ENCODE results near the gene CLIP3. TPM values are rescaled to one million over a fixed set of nuclear protein-coding genes. Genes with fewer than 3 reads are reported as not detected.

CLIP3 gene
- total and polyA plus RNA-seq, 9 of the 15 experiments (the other 6 are each of a cell fraction or from before 2014, with no cell fraction given): 0.01 to 0.50 (median 0.15) TPM; not detected in 1

DNA sequence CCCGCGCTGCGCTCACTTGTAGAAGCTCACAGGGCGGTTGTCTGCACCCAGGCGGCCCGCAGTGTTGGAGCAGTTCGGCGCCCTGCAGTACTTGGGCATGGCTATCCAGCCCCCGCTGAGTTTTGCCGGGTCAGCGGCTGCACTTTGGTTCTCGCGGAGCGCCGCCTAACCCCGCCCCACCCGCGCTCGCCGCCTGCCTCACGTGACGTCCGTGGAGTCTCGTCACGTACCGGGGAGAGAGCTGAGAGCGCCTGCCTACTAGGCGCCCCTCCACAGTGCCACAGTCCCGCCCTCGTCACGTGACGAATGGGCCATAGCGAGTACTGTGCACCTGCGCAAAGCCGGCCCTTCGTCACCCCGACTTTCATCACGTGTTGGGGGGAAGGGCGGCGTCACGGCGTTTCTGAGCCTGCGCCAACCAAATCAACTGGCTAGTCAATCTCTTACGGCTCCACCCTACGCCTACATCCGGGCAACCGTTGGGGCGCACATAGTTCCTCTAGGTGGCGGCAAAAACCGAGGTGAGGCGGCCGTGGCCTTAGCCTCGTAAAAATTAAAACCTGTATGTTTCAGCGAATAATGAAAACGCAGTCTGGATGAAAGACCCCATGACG, 21.6 kb upstream of the CLIP3 start, which contains the start of gene THAP8 (continued):
- no peak for TF ChIP-seq NCOA2 (IDR thresholded peaks at IDR 0.05; ENCODE audit: partially characterized antibody in 2 of 2)
- TF ChIP-seq, protein P1, sequence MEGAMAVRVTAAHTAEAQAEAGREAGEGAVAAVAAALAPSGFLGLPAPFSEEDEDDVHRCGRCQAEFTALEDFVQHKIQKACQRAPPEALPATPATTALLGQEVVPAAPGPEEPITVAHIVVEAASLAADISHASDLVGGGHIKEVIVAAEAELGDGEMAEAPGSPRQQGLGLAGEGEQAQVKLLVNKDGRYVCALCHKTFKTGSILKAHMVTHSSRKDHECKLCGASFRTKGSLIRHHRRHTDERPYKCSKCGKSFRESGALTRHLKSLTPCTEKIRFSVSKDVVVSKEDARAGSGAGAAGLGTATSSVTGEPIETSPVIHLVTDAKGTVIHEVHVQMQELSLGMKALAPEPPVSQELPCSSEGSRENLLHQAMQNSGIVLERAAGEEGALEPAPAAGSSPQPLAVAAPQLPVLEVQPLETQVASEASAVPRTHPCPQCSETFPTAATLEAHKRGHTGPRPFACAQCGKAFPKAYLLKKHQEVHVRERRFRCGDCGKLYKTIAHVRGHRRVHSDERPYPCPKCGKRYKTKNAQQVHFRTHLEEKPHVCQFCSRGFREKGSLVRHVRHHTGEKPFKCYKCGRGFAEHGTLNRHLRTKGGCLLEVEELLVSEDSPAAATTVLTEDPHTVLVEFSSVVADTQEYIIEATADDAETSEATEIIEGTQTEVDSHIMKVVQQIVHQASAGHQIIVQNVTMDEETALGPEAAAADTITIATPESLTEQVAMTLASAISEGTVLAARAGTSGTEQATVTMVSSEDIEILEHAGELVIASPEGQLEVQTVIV (CRISPR knock-in tag; IDR thresholded peaks at IDR 0.05; ENCODE audit: borderline replicate concordance): no peak
- no peak for TF ChIP-seq ZNF165 (CRISPR knock-in tag; IDR thresholded peaks at IDR 0.05; ENCODE audit: borderline replicate concordance)
- TF ChIP-seq SNIP1 (IDR thresholded peaks at IDR 0.05; ENCODE audit: low read depth): no peak
- TF ChIP-seq ZNF707 (CRISPR knock-in tag; conservative IDR thresholded peaks at IDR 0.05): no peak
- peak; percentile 14 for TF ChIP-seq NCOR1 (IDR thresholded peaks at IDR 0.05)
- TF ChIP-seq ZNF507 (tag; conservative IDR thresholded peaks at IDR 0.05): no peak
- no peak for TF ChIP-seq KLF6 (CRISPR knock-in tag; IDR thresholded peaks at IDR 0.05; ENCODE audit: borderline replicate concordance)
- TF ChIP-seq ZNF232 (CRISPR knock-in tag; IDR thresholded peaks at IDR 0.05): 0 out of 2 replicates have a peak, but pooled peaks have one; percentile 28
- no peak for TF ChIP-seq RAD21 (CRISPR knock-in tag; conservative IDR thresholded peaks at IDR 0.05 in 1 of 2, IDR thresholded peaks at IDR 0.05 in 1 of 2)
- 0 out of 2 replicates have a peak, but pooled peaks have one; percentile 14 for TF ChIP-seq KLF13 (tag; IDR thresholded peaks at IDR 0.05; ENCODE audit: borderline replicate concordance, low read depth)
- TF ChIP-seq ZNF408 (CRISPR knock-in tag; IDR thresholded peaks at IDR 0.05; ENCODE audit: low read depth): no peak
- no peak for TF ChIP-seq RBM39 (optimal IDR thresholded peaks at IDR 0.05; ENCODE audit: low read depth, low read length)
- peak; percentile 86 for TF ChIP-seq MEIS2 (IDR thresholded peaks at IDR 0.05; ENCODE audit: partially characterized antibody)
- TF ChIP-seq, protein P2, sequence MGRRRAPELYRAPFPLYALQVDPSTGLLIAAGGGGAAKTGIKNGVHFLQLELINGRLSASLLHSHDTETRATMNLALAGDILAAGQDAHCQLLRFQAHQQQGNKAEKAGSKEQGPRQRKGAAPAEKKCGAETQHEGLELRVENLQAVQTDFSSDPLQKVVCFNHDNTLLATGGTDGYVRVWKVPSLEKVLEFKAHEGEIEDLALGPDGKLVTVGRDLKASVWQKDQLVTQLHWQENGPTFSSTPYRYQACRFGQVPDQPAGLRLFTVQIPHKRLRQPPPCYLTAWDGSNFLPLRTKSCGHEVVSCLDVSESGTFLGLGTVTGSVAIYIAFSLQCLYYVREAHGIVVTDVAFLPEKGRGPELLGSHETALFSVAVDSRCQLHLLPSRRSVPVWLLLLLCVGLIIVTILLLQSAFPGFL (CRISPR knock-in tag; IDR thresholded peaks at IDR 0.05): no peak
- TF ChIP-seq FOXM1 (IDR thresholded peaks at IDR 0.05; ENCODE audit: low read depth): no peak
- TF ChIP-seq FOXM1 (CRISPR knock-in tag; IDR thresholded peaks at IDR 0.05; ENCODE audit: low read depth): no peak
- no peak for TF ChIP-seq ZNF445 (CRISPR knock-in tag; IDR thresholded peaks at IDR 0.05; ENCODE audit: low read depth)
- no peak for TF ChIP-seq DDX20 (tag; IDR thresholded peaks at IDR 0.05; ENCODE audit: low read depth)
- no peak for TF ChIP-seq BDP1 (IDR thresholded peaks at IDR 0.05; ENCODE audit: insufficient read depth, insufficient read length)
- no peak for TF ChIP-seq TSC22D4 (tag; IDR thresholded peaks at IDR 0.05)
- no peak; the same call in 1 of the 2 replicates for TF ChIP-seq MXI1 (IDR thresholded peaks at IDR 0.05; ENCODE audit: low read depth, low read length)
- TF ChIP-seq SLC30A9 (CRISPR knock-in tag; IDR thresholded peaks at IDR 0.05): no peak
- no peak for TF ChIP-seq ZNF134 (CRISPR knock-in tag; conservative IDR thresholded peaks at IDR 0.05)
- no peak for TF ChIP-seq ZNF780A (CRISPR knock-in tag; IDR thresholded peaks at IDR 0.05)
- TF ChIP-seq KAT8 (IDR thresholded peaks at IDR 0.05; ENCODE audit: low read depth): no peak
- no peak for TF ChIP-seq ZNF785 (CRISPR knock-in tag; IDR thresholded peaks at IDR 0.05)
- TF ChIP-seq PTRF (tag; IDR thresholded peaks at IDR 0.05): no peak
- no peak for TF ChIP-seq SRSF7 (optimal IDR thresholded peaks at IDR 0.05; ENCODE audit: low read depth, low read length)

Data from K562 (cell line).